HepG2 (cell line): ENCODE measurements around the gene NDUFA5. TPM values are rescaled to one million over a fixed set of nuclear protein-coding genes. Genes with fewer than 3 reads are reported as not detected.

Source experiments
- ATAC-seq: fragments of 200-7000 bp; cut with Tn5 transposase; 3 replicates; pipeline ENCODE4 v1.9.1; 2020; ENCODE audit warnings: mild to moderate bottlenecking, moderate library complexity
- BruUV-seq: library from RNA; stranded (reverse); fragments of 400-500 nt; replicated peaks from 2 replicates; lab custom pipeline; 2021; lab: Mats Ljungman, UMichigan
- CTCF ChIA-PET: fragments of 300-600 bp; formaldehyde crosslinking; extraction: SDS; loops from one replicate; lab custom pipeline; 2021; ENCODE audit warnings: low total read pairs, inconsistent platforms, low intra/inter-chr PET ratio; lab: Yijun Ruan, JAX
- POLR2A ChIA-PET: fragments of 350-600 bp; sonication (Branson Sonifier 250); formaldehyde crosslinking; loops from one replicate; lab custom pipeline; 2020; ENCODE audit warnings: antibody characterized with exemption, inconsistent platforms; lab: Yijun Ruan, JAX
- DNase-seq: peaks from one replicate; pipeline ENCODE4 v3.0.0-alpha.2; 2015; ENCODE audit warnings: low spot score
- FAIRE-seq: peaks from 3 replicates; lab custom pipeline; 2011; peaks lifted over from hg19 to GRCh38; lab: Jason Lieb, UNC
- H2AFZ ChIP-seq: one replicate; pipeline ENCODE4 v1.6.1; 2011; ENCODE audit warnings: low read length, inconsistent platforms
- H3K27ac ChIP-seq: fragments of 300-600 bp; 3 replicates; pipeline ENCODE4 v1.8.0; 2011; ENCODE audit warnings: mixed run types, mild to moderate bottlenecking, mixed read lengths, low read length, inconsistent platforms; ENCODE audit not compliant: insufficient read depth; ENCODE audit errors: extremely low read length
- H3K27me3 ChIP-seq, 2 experiments: fragments of 200-600 bp in 1 of 2; 2 replicates in 1 of 2; 3 replicates in 1 of 2; pipeline versions ENCODE4 v1.6.0 to v1.8.0; 2011; ENCODE audit warnings: low read length in 2 of 2, mild to moderate bottlenecking in 2 of 2, moderate library complexity in 2 of 2, inconsistent platforms in 1 of 2; ENCODE audit not compliant: insufficient read depth in 2 of 2, control insufficient read depth in 1 of 2
- H3K36me3 ChIP-seq, 2 experiments: fragments of 200-600 bp in 1 of 2; replicated peaks in 1 of 2; 2 replicates in 1 of 2; 3 replicates in 1 of 2; pipeline versions ENCODE4 v1.5.1 to v1.8.0; 2011; ENCODE audit warnings: low read length in 2 of 2, inconsistent platforms in 1 of 2; ENCODE audit not compliant: insufficient read depth in 2 of 2, control insufficient read depth in 1 of 2
- H3K4me1 ChIP-seq: 2 replicates; pipeline ENCODE4 v1.5.1; 2012; ENCODE audit warnings: low read length, inconsistent platforms; ENCODE audit not compliant: insufficient read depth
- H3K4me2 ChIP-seq: 2 replicates; pipeline ENCODE4 v1.6.0; 2011; ENCODE audit warnings: low read depth, low read length, inconsistent platforms
- H3K4me3 ChIP-seq, 3 experiments: fragments of 200-600 bp in 1 of 3; sonication (generic), shearing (Covaris generic) in 1 of 3; replicated peaks in 1 of 3; 2 replicates each; pipeline ENCODE4 v1.5.1; 2011 to 2016; ENCODE audit warnings: low read length in 3 of 3, inconsistent platforms in 2 of 3, low read depth in 2 of 3, mild to moderate bottlenecking in 2 of 3, control low read depth in 1 of 3, mixed read lengths in 1 of 3; ENCODE audit not compliant: insufficient read depth in 1 of 3
- H3K79me2 ChIP-seq: one replicate; pipeline ENCODE4 v1.6.1; 2011; ENCODE audit warnings: low read length, inconsistent platforms; ENCODE audit not compliant: insufficient read depth
- H3K9ac ChIP-seq: 2 replicates; pipeline ENCODE4 v1.6.0; 2011; ENCODE audit warnings: mild to moderate bottlenecking, low read depth, low read length, inconsistent platforms; ENCODE audit not compliant: insufficient read depth
- H3K9me3 ChIP-seq: 2 replicates; pipeline ENCODE4 v1.5.1; 2012; ENCODE audit warnings: mild to moderate bottlenecking, low read length
- H4K20me1 ChIP-seq: 2 replicates; pipeline ENCODE4 v1.6.0; 2011; ENCODE audit warnings: inconsistent platforms, mild to moderate bottlenecking, low read length, moderate library complexity; ENCODE audit not compliant: insufficient read depth
- E2F1 ChIP-seq: sonication (generic); formaldehyde crosslinking; IDR thresholded peaks from 2 replicates; pipeline ENCODE4 v1.5.0; 2020; ENCODE audit warnings: missing genetic modification reagents
- KAT8 ChIP-seq: IDR thresholded peaks from 2 replicates; pipeline ENCODE4 v1.6.1; 2016; ENCODE audit warnings: missing genetic modification reagents, missing compliant biosample characterization
- MED13 ChIP-seq: sonication (generic); formaldehyde crosslinking; IDR thresholded peaks from 2 replicates; pipeline ENCODE4 v1.5.0; 2020; ENCODE audit warnings: missing genetic modification reagents
- MNT ChIP-seq: fragments of 450-650 bp; IDR thresholded peaks from 2 replicates; pipeline ENCODE4 v1.6.1; 2016
- PAF1 ChIP-seq: IDR thresholded peaks from 2 replicates; pipeline ENCODE4 v1.6.1; 2016; ENCODE audit warnings: missing genetic modification reagents, missing compliant biosample characterization
- RFXANK ChIP-seq: IDR thresholded peaks from 2 replicates; pipeline ENCODE4 v1.6.1; 2016
- SRSF1 ChIP-seq: fragments of 200-400 bp; formaldehyde crosslinking; optimal IDR thresholded peaks from 2 replicates; pipeline ENCODE3; 2017; ENCODE audit warnings: mild to moderate bottlenecking, low read depth, low read length, moderate library complexity
- TFAP4 ChIP-seq: sonication (generic); IDR thresholded peaks from 2 replicates; pipeline ENCODE4 v1.6.1; 2016; ENCODE audit warnings: low read depth, borderline replicate concordance
- XBP1 ChIP-seq: sonication (generic); formaldehyde crosslinking; IDR thresholded peaks from 2 replicates; pipeline ENCODE4 v1.5.0; 2020; ENCODE audit warnings: missing genetic modification reagents
- ZBTB20 ChIP-seq: sonication (generic); formaldehyde crosslinking; IDR thresholded peaks from 2 replicates; pipeline ENCODE4 v1.8.1; 2023; ENCODE audit warnings: missing genetic modification reagents, low read depth, mild to moderate bottlenecking, borderline replicate concordance
- ZNF142 ChIP-seq: sonication (generic); formaldehyde crosslinking; IDR thresholded peaks from 2 replicates; pipeline ENCODE4 v1.4.0; 2020; ENCODE audit warnings: missing genetic modification reagents
- ZNF230 ChIP-seq: sonication (generic); formaldehyde crosslinking; IDR thresholded peaks from 2 replicates; pipeline ENCODE4 v1.4.0; 2020; ENCODE audit warnings: mild to moderate bottlenecking, missing genetic modification reagents
- ZNF720 ChIP-seq: sonication (generic); formaldehyde crosslinking; IDR thresholded peaks from 2 replicates; pipeline ENCODE4 v1.4.0; 2020; ENCODE audit warnings: missing genetic modification reagents
- whole genome bisulfite sequencing: methylation state at CpG from one replicate; pipeline ENCODE4 v1.1.6; 2017; ENCODE audit warnings: low lambda C conversion rate; 5-methylcytosine and 5-hydroxymethylcytosine counted together
- in situ Hi-C: cut with HindIII; loops from 2 replicates; pipeline ENCODE4 v1.10.0; 2017; ENCODE audit warnings: low pct_unique_long_range_greater_than_20kb; ENCODE audit not compliant: extremely low pct_ligation_motif_present
- intact Hi-C: fragments of 100-400 bp; cut with micrococcal nuclease; formaldehyde crosslinking; loops from one replicate; pipeline ENCODE4 v1.10.0; 2022; ENCODE audit not compliant: unreplicated experiment
- polyA plus RNA-seq, 8 experiments: library from polyadenylated mRNA; depleted of rRNA in 3 of 8; stranded (reverse) in 7 of 8; unstranded in 1 of 8; fragments of >200 nt; fragmentation: Illumina TruSeq in 4 of 8; extraction: Trizol in 4 of 8; gene quantifications; 2 replicates each; pipeline versions ENCODE4 v1.2.1 to v1.2.3, GENCODE V29; 2011 to 2016; ENCODE audit warnings: low read depth in 4 of 8, missing spikeins in 1 of 8, mixed read lengths in 1 of 8; ENCODE audit not compliant: insufficient read depth in 1 of 8
- total RNA-seq, 5 experiments: library from RNA; depleted of rRNA; stranded (reverse); fragments of >200 nt; fragmentation: Illumina TruSeq; extraction: Trizol; gene quantifications; 2 replicates each; pipeline ENCODE4 v1.2.3, GENCODE V29; 2016; ENCODE audit warnings: low read depth in 1 of 5

The NDUFA5 gene
- total and polyA plus RNA-seq, 2 of the 13 experiments (the other 11 are each of a cell fraction or from before 2014, with no cell fraction given) = 16.9 to 55.9 TPM

GRCh38 chr7:123552641-123553040 lies 5.0 kb downstream of the NDUFA5 start:
- in situ Hi-C loops = no loop called here
- no peak for FAIRE-seq
- BruUV-seq = no TSS peak
- Histone ChIP-seq H3K36me3 (peaks cover 3 to 28% of the 10 kb centered on the region in 2 experiments; a peak in 4 of 5 replicates), H3K4me1 (peaks cover 17% of the 10 kb centered on the region), H3K4me2 (no peak overlapping the region), H3K27me3 (peaks cover 0 to 6% of the 10 kb centered on the region in 2 experiments; a peak in 1 of 5 replicates), H3K4me3 (no peak overlapping the region), H2AFZ (no peak overlapping the region), H3K79me2 (peaks cover 24% of the 10 kb centered on the region), H3K9me3 (no peaks in the 10 kb centered on the region), H3K9ac (no peak overlapping the region), H3K27ac (no peak overlapping the region), H4K20me1 (no peaks in the 10 kb centered on the region)
- ChIA-PET POLR2A (no interaction called here), CTCF (no interaction called here)
- intact Hi-C loops = loop anchor here (10.0 kb wide), 1 partner anchor 192 kb away; the partner anchor contains the start of gene WASL
- TF ChIP-seq ZNF720 (CRISPR knock-in tag) (no peak), PAF1 (no peak), ZBTB20 (no peak), TFAP4 (no peak), ZNF142 (CRISPR knock-in tag) (no peak), MED13 (CRISPR knock-in tag) (no peak), RFXANK (CRISPR knock-in tag) (no peak), ZNF230 (CRISPR knock-in tag) (no peak), KAT8 (no peak), XBP1 (CRISPR knock-in tag) (no peak), SRSF1 (no peak), E2F1 (CRISPR knock-in tag) (no peak), MNT (no peak)
- ATAC-seq = no peak
- no peak for DNase-seq
- WGBS = 97% methylated on average over 2 of the region's 2 CpGs
